NCI-H187 (cell line): Measurements from ENCODE around the gene NKTR.

Experiments
- DNase-seq, 2 experiments: peaks; one replicate each; lab custom pipeline; 2025; lab: John Stamatoyannopoulos, UW

NKTR gene

DNA sequence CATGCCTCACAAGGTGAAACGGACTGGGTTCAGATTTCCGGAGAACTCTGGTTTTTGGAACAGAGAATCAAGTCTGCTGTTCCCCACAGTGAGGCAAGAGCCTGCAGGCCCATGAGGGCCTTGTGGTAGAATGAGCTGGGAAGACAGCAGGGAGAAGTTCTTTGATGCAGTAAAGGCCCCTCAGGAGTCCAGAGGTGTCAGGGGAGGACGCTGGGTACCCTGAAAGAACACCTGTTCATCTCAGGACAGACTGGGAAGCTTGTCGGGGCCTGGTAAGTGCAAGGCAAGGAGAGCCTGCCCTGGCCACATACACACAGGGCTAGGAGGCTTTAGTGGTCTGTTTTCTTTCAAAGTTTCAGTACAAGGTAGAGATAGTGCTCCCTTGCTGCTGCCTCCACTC lies 49.3 kb downstream of the NKTR start:
- no peak for DNase-seq

DNA sequence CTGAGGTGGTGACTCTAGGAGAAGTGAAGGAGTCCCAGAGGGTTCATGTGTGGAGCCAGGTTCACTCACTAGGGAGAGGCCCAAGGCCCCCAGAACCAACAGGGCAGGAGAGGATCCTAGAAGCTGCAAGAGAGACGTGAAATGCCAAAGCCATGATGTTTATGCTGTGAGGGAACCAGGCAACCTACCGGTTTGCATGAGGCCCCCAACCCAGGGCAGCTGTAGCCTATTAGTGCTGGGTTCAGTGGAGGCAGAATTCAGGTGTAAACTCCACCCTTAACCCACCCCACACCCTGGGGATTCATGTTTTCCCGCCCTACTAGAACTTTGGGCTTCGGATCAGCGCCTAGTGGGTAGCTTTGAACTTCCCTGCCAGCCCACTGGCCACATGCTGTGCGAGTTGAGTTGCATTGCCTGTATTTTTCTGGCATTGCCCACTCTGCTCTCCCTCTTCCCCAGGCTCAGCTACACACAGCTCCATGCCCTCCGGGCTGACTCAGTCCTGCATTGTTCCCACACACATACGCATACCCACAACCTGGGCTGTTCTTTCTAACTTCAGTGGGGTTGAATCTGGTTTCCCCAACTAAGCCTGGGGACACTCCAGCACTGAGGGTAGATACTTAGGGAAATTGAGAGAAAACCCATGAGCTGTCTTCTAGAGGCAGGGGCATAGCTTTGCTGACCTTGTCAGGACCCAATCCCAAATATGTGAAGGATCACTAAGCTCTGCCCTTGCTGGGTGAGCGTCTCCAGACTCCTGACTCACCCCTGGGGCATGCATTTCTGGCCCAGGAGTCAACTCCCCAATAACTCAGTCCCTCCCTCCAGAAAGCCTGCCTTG lies 51.0 kb downstream of the NKTR start:
- no peak for DNase-seq

DNA sequence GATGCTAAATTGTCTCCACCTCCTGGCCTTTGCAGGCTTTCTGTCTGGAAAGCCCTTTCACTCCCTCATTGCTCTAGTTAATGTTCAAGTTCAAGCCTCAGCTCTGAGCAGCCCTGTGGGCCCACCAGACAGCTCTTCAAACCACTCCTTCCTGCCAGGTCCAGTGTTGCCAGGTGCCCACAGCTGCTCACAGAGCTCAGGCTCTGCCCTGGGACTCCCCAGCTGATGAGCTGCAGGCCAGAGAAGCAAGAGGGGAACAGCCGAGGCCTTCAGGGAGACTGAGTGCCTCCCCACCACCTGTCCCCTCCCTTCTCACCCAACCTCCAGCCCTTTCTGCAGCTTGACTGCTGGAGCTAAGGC lies 51.7 kb downstream of the NKTR start:
- DNase-seq = no peak

DNA sequence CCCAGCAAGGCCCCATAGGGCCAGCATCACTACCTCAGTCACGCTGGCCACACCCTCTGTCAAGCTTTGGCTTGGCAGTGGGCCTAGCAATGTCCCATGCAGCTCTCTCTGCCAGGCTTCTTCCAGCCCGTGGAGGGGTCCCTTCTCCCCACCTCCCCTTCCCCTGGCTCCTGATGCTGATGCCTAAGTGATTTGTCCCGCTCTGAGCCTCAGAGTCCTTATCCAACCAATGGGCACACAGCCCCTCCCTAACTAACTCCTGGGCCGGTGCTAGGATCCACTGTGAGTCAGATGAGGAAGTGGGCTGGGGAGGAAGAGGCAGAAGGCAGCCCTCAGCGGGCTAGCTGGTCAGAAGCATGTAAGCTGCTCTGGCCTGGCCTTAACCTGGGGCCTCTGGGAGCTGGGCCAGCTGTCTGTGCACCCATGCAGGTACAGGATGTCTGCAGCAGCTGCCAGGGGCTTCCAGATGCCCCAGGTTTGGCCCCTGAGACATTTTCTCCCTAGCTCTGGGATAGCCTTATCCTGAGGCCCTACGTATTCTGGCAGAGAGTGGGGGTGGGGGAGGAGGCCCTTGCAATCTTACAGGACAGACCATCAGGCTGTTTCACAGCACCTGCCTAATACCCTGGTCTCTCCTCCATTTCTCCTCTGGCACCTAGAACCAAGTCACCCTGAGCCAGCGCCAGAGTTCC lies 52.3 kb downstream of the NKTR start:
- DNase-seq = no peak

DNA sequence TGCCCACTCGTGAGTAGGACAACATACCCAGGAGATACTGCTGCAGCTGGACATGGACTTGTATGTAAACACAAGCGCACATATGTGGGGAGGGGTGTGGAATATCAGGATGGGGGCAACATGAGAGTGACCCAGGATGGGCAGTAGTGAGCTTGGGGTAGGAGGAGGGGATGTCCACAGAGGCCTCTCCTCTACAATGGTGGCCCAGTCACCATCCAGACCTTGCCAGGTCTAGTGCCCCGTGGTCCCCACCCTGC lies 52.7 kb downstream of the NKTR start:
- DNase-seq = no peak

DNA sequence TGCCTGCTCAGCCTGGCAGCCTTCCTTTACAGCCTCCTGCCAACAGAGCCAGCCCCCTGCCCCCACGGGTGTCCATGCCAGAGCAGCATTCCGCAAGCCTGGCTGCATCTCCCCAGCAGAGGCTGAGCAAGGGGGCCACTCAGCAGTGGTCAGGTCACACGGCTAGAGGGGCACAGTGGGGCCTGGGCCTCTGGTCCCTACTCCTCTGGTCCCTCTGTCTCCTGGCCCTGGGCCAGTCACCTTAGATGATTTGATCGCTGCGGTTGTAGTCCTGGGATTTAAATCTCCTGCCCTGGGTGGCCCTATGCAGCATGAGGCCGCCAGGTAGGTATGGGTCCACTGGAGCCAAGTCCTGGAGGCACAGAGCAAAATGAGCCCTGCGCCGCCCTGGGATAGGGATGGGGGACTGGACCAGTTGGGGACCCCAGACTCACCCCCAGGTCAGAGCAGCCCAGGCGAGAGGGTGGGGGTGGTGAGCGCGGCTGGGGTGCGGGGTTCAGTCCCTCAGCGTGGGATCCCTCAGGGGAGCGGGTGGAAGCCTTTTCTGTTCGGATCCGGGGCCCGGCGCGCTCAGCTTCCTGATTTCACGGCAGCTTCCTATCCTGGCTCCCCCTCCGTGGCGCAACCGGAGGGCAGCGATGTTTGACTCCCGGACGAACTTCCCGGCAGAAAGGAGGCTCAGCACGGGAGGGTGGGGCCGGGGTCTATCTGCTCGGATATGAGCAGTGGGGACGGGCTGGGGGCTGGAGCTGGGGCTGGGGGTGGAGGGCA lies 53.3 kb downstream of the NKTR start, which contains the start of gene ZBTB47:
ZBTB47 (plus strand) TSS at position 138 of the 771 bp plus-strand sequence. CDS start 4,659 bp downstream, outside the sequence.
- no peak for DNase-seq

DNA sequence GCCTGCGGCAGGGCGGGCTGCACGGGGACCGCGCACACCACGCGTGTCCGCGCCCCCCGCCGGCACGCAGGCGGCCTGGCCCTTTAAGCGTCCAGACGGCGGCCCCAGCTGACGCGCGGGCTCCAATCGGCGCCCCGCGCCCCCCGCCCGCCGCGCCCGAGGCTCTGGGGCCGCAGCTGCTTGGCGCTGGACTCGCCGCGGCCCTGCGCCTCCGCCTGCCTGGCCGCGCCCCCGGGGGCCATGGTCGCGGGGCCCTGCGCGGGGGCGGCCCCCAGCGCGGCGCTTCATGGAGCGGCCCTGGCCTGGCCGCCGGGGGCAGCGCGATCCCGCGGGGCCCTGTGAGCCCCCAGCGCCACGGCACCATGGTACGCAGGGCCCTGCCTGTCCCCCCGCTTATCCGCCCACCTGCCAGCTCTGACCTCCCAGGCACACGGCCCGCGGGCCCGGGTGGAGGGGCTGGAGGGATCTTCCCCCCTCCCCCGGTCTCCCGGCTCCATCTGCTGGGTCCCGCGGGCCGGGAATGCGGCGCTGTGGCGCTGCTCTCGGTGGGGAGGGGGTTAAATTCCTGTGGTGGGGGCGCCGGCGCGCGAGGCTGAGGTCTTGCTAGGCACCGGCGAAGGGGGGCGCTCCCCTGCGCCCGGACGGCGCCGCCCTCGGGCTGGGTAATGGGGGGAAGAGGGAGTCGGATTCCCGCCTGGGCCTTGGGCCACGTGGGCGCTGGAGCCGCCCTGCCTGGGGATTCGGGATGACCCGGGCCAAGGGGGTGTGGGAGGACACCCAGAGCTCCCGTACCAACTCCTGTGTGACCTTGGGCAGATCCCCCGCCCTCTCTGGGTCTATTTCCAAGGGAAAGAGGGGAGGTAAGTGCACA lies 54.1 kb downstream of the NKTR start:
- DNase-seq = no peak

DNA sequence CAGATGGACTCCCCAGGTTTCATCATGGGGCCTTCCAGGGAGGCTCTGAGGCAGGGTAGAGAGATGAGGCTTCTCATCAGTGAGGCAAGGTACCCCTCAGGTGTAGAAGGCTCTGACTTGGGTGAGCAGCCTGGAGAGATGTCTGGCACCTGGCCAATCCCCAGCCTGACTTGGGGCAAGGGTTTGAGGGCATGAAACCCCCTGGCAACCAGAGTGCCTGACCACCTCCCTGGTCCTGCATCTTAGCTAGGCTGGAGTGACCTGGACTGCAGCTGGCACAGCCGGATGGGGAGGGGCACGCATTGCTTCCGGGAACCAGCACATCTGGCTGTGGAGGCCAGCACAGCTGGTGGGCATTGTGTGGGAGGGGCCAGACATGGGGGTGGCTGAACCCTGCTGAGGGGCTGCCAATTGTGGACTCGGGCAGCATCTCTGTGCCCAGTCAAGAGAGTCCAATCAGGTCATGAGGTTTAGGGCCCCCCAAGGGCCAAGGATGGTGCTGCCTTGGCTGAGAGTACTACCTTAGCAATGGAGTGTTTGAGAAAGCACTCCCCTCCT lies 54.9 kb downstream of the NKTR start:
- DNase-seq = no peak

DNA sequence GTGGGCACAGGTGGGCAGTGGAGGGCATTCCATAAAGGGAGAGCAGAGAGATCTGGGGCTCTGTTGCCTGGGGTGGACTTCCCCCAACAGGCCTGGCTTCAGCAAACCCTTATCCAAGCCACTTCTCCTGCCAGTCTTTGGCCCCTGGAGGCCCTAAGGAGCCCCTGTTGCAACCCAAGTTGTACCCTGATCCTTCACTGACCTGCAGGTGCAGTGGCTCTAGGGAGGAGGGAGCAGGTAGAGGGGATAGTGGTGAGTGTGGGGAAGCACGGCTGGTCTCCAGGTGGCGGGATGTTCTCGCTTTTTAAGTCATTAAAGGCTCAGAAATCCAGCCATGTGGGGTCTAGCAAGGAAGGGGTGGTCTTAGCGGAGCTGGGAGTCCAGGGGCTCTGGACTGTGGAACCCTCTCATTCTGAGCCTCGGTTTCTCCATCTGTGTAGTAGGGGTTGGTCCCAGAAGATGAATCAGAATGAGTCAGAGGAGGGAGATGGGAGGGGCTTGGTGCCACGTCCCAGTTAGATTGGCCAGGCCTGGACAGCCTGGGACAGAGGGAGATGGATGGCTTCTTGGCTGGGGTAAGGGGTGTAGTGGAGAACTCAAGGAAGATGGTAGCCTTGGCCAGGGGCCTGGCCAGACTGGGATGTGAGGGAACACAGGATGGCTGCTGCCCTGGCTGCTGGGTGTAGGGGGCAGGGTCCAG lies 55.6 kb downstream of the NKTR start:
- DNase-seq = no peak

DNA sequence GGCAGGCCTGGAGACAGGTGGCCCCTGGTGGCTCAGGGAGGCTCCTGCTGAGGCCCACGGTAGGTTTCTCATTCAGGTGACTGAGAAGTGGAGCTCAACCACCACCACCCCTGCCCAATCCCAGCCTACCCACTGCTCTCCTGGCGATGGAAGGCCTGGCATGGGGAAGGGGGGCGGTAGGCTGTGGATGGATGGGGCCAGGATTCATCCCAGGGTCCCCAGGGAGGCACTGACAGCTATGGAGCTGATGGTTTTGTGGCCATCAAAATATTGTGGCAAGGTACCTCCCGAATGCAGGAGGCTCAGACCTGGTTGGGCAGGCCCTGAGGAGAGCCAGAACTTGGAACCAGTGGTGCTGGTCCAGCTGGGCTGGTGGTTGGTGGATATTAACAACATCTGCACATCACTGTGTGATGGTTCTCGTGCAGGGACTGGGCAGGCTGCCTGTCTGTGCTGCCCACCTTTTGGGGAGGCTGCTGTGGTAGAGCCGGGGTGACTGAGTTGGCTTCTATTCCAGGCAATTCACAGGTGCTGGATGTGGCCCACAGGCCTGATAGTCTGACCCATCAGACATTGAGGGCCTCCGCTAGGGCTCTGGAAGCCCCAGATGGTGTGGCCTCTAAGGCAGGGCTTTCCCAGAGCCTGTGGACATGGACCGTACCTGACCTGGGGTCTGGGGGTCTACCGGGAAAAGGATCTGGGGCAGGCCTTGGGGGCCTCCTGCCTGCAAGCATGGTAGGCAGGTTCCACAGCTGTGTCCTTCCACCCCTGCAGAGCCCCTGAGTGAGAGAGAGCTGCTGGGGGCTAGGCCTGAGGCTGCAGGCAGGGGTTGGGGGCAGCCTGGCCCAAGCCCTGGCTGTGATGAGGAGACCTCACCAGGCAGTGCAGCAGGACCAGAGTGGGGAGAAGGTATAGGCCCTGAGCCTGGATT lies 56.5 kb downstream of the NKTR start:
- DNase-seq = no peak

DNA sequence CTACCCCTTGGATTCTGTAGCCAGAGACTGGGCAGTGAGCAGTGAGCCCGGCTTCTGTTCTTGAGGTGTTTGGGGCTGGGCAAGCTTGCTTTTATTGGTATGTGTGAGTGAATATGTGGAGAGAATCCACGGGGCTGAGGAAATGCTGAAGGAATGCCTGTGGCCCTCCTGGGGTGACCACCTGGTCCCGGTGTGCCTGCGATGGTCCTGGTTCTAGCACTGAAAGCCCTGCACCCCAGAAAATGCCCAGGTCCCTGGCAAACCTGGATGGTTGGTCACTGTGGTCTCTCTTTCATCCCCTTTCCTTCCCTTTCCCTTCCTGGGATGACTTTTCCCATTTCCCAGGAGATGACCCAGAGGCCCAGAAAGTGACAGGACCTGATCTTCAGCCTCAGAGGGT lies 57.2 kb downstream of the NKTR start:
- no peak for DNase-seq

DNA sequence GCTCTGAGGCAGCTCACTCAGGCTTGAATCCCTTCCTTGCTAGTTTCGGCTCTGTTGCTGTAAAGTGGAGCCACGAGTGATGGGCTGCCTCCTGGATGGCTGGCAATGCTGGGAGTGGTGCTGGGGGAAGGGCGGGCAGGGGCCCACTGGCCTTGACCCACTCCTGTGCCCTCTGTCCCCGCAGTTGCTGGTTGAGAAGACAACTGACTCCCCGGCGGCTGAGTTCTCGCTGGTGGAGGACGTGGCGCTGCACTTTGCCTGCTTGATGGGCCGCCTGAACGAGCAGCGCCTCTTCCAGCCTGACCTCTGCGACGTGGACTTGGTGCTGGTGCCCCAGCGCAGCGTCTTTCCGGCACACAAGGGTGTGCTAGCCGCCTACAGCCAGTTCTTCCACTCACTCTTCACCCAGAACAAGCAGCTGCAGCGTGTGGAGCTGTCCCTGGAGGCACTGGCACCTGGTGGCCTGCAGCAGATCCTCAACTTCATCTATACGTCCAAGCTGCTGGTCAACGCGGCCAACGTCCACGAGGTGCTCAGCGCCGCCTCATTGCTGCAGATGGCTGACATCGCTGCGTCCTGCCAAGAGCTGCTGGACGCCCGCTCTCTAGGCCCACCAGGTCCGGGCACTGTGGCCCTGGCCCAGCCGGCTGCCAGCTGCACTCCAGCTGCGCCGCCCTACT lies 57.7 kb downstream of the NKTR start:
- DNase-seq = no peak

DNA sequence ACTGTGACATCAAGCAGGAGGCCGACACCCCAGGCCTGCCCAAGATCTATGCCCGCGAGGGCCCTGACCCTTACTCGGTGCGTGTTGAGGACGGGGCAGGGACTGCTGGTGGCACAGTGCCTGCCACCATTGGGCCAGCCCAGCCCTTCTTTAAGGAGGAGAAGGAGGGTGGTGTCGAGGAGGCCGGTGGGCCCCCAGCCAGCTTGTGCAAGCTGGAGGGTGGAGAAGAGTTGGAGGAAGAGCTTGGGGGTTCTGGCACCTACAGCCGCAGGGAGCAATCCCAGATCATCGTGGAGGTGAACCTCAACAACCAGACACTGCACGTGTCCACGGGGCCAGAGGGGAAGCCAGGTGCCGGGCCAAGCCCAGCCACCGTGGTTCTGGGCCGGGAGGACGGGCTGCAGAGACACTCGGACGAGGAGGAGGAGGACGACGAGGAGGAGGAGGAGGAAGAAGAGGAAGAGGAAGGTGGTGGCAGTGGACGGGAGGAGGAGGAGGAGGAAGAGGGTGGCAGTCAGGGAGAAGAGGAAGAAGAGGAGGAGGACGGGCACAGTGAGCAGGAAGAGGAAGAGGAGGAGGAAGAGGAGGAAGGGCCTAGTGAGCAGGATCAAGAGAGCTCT lies 58.4 kb downstream of the NKTR start:
- DNase-seq = no peak

DNA sequence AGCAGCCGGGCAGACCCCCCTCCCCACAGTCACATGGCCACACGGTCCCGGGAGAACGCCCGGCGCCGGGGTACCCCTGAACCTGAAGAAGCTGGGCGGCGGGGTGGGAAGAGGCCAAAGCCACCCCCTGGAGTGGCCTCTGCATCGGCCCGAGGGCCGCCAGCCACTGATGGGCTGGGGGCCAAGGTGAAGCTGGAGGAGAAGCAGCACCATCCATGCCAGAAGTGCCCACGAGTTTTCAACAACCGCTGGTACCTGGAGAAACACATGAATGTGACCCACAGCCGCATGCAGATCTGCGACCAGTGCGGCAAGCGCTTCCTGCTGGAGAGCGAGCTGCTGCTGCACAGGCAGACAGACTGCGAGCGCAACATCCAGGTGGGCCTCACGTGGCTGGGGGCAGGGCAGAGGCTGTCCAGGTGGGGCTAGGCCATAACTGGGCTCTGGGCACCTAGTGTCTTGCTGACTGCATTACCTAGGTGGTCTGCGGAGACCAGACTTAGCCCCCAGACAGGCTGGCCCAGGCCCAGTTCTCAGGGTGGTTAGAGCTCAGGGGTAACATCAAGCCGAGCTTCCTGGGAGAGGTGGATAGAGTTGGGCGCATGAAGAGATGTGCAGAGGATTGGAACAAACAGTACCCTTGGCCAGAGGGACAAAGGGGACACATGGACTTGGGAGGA lies 59.1 kb downstream of the NKTR start:
- DNase-seq = no peak

DNA sequence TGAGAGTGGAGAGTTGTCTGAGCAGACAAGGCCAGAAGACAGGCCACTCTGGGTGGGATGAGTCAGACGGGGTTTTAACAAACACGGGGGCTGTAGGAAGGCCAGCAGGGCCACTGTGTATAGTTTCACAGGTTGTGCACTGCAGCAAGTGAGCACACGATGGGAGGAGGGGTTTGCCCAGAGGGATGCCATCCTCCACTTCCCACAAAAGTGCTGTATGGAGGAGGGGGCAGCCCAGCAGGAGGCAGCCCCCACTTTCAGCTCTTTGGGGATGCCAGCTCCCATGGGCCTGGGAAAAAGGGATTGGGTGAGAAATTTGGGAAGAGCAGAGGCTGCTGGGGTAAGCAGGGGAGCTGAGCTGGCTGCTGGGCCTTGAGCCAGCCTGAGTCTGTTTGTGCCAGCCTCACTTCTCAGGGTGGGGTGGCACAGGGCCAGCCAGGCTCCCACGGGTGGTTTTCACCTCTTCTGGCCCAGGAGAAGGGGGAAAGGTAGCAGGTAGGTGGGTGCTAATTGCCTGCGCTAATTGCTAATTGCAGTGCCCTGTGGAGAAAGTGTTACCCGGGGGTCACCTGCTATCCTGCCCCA lies 59.7 kb downstream of the NKTR start:
- no peak for DNase-seq

DNA sequence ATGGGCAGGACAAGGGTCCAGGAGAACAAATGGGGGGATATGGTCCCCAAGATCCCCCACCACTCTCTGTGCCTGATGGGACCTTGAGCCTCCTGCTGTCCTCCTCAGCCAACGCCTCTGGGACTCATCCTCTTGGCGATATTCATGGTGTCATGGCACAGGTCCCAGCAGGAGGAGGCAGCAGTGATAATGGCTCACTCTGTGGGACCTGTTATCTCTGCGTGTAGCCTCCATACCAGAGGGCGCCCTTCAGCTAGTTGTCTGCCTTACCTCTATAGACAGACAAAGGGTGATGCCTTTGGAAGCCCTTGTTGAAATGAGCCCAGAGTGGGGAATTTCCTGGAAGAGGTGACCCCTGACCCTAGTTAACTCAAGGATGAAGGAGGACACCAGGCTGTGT lies 60.4 kb downstream of the NKTR start:
- DNase-seq = no peak

DNA sequence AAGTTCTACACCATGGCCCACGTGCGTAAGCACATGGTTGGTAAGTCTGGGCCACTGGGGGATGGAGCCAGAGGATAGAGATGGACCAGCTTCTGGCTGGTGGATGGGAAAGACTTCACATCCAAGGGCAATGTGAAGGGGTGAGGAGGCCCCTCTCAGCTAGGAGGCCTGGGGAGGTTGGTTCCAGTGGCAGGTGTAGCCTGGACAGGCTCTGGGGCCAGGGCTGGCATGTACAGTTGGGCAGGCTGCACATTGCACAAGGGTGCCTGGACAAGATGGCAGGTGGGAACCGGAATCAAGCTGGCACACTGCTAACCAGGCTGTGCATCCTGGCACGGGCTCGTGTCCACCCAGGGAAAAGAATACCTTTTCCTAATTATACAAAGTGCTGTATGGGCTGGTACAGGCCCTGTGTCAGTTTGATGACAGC lies 61.1 kb downstream of the NKTR start:
- DNase-seq = no peak
